ENCODE results near the gene LCP1.

Gene LCP1

GRCh38 chr13:46087481-46087880 is 94.5 kb downstream of the LCP1 start:
- Histone ChIP-seq H3K9me3 (ENCODE audit: control insufficient read depth, insufficient read depth, low read length) (no peaks in the 10 kb centered on the region), H3K4me3 (ENCODE audit: low read length) (no peak overlapping the region), H3K9me2 (replicated peaks; ENCODE audit: control insufficient read depth, low read length) (no peaks in the 10 kb centered on the region), H3K27me3 (ENCODE audit: control insufficient read depth, low read length) (no peaks in the 10 kb centered on the region), H4K20me1 (ENCODE audit: control insufficient read depth, insufficient read depth, low read depth, low read length) (no peaks in the 10 kb centered on the region), H3F3A (ENCODE audit: control insufficient read depth, insufficient read depth) (no peaks in the 10 kb centered on the region), H3K79me2 (ENCODE audit: control insufficient read depth, low read length) (no peaks in the 10 kb centered on the region), H3K36me3 (ENCODE audit: control insufficient read depth, low read length) (no peaks in the 10 kb centered on the region), H3K27ac (ENCODE audit: low read depth, low read length) (no peak overlapping the region), H3K4me2 (ENCODE audit: low read length) (no peak overlapping the region), H3K4me1 (ENCODE audit: control insufficient read depth, low read length) (no peaks in the 10 kb centered on the region)
- TF ChIP-seq EZH2phosphoT487 (IDR thresholded peaks at IDR 0.05; ENCODE audit: borderline replicate concordance, low read length), result no peak

GRCh38 chr13:46086985-46087384 is 95.0 kb downstream of the LCP1 start:
- Histone ChIP-seq H3K36me3 (ENCODE audit: control insufficient read depth, low read length) (no peaks in the 10 kb centered on the region), H3K4me3 (ENCODE audit: low read length) (no peak overlapping the region), H3K27me3 (ENCODE audit: control insufficient read depth, low read length) (0 out of 2 replicates have a peak, but pooled peaks cover 4% of the 10 kb centered on the region), H3K27ac (ENCODE audit: low read depth, low read length) (no peak overlapping the region), H3K4me2 (ENCODE audit: low read length) (no peak overlapping the region), H3K9me2 (replicated peaks; ENCODE audit: control insufficient read depth, low read length) (no peaks in the 10 kb centered on the region), H3K79me2 (ENCODE audit: control insufficient read depth, low read length) (no peaks in the 10 kb centered on the region), H3K4me1 (ENCODE audit: control insufficient read depth, low read length) (no peaks in the 10 kb centered on the region), H3K9me3 (ENCODE audit: control insufficient read depth, insufficient read depth, low read length) (no peaks in the 10 kb centered on the region), H3F3A (ENCODE audit: control insufficient read depth, insufficient read depth) (no peaks in the 10 kb centered on the region), H4K20me1 (ENCODE audit: control insufficient read depth, insufficient read depth, low read depth, low read length) (no peaks in the 10 kb centered on the region)
- TF ChIP-seq EZH2phosphoT487 (IDR thresholded peaks at IDR 0.05; ENCODE audit: borderline replicate concordance, low read length) (no peak), CTCF (IDR thresholded peaks at IDR 0.05; ENCODE audit: low read depth, low read length, poor library complexity, severe bottlenecking) (no peak)

- Histone ChIP-seq H3K9me2 (replicated peaks; ENCODE audit: control insufficient read depth, low read length) (no peaks in the 10 kb centered on the region), H3K4me3 (ENCODE audit: low read length) (no peak overlapping the region), H3K9me3 (ENCODE audit: control insufficient read depth, insufficient read depth, low read length) (no peaks in the 10 kb centered on the region), H3F3A (ENCODE audit: control insufficient read depth, insufficient read depth) (no peaks in the 10 kb centered on the region), H3K4me2 (ENCODE audit: low read length) (no peak overlapping the region), H4K20me1 (ENCODE audit: control insufficient read depth, insufficient read depth, low read depth, low read length) (no peaks in the 10 kb centered on the region), H3K4me1 (ENCODE audit: control insufficient read depth, low read length) (no peaks in the 10 kb centered on the region), H3K27me3 (ENCODE audit: control insufficient read depth, low read length) (0 out of 2 replicates have a peak, but pooled peaks cover 4% of the 10 kb centered on the region), H3K36me3 (ENCODE audit: control insufficient read depth, low read length) (no peaks in the 10 kb centered on the region), H3K27ac (ENCODE audit: low read depth, low read length) (no peak overlapping the region), H3K79me2 (ENCODE audit: control insufficient read depth, low read length) (no peaks in the 10 kb centered on the region)
- TF ChIP-seq CTCF (IDR thresholded peaks at IDR 0.05; ENCODE audit: low read depth, low read length, poor library complexity, severe bottlenecking), result no peak
- no peak for TF ChIP-seq EZH2phosphoT487 (IDR thresholded peaks at IDR 0.05; ENCODE audit: borderline replicate concordance, low read length)
These were observed 95.5 kb downstream of the LCP1 start for GRCh38 chr13:46086421-46086922.

- H3K27ac ChIP-seq (ENCODE audit: low read depth, low read length), result no peak overlapping the region
- no peaks in the 10 kb centered on the region for H3K36me3 ChIP-seq (ENCODE audit: control insufficient read depth, low read length)
- no peak overlapping the region for H3K4me3 ChIP-seq (ENCODE audit: low read length)
- H4K20me1 ChIP-seq (ENCODE audit: control insufficient read depth, insufficient read depth, low read depth, low read length), result no peaks in the 10 kb centered on the region
- H3K4me1 ChIP-seq (ENCODE audit: control insufficient read depth, low read length), result no peaks in the 10 kb centered on the region
- TF ChIP-seq CTCF (IDR thresholded peaks at IDR 0.05; ENCODE audit: low read depth, low read length, poor library complexity, severe bottlenecking) (no peak), EZH2phosphoT487 (IDR thresholded peaks at IDR 0.05; ENCODE audit: borderline replicate concordance, low read length) (no peak)
- H3F3A ChIP-seq (ENCODE audit: control insufficient read depth, insufficient read depth), result no peaks in the 10 kb centered on the region
- H3K79me2 ChIP-seq (ENCODE audit: control insufficient read depth, low read length), result no peaks in the 10 kb centered on the region
- no peaks in the 10 kb centered on the region for H3K9me2 ChIP-seq (replicated peaks; ENCODE audit: control insufficient read depth, low read length)
- no peak overlapping the region for H3K4me2 ChIP-seq (ENCODE audit: low read length)
- H3K27me3 ChIP-seq (ENCODE audit: control insufficient read depth, low read length), result 0 out of 2 replicates have a peak, but pooled peaks cover 4% of the 10 kb centered on the region
- no peaks in the 10 kb centered on the region for H3K9me3 ChIP-seq (ENCODE audit: control insufficient read depth, insufficient read depth, low read length)
These were observed 96.2 kb downstream of the LCP1 start for GRCh38 chr13:46085737-46086136.

Data from DOHH2 (cell line).